AG04450 (cell line): ENCODE measurements around the gene UBTD1. TPM values are rescaled to one million over a fixed set of nuclear protein-coding genes. Genes with fewer than 3 reads are reported as not detected.

ENCODE experiments used
- CTCF ChIA-PET: fragments of 300-600, 350-600 bp; formaldehyde crosslinking; extraction: SDS; loops from one replicate; lab custom pipeline; 2022; ENCODE audit warnings: antibody characterized with exemption, inconsistent platforms; lab: Charles Lee
- POLR2A ChIA-PET: fragments of 350-600 bp; formaldehyde crosslinking; extraction: SDS; loops from one replicate; lab custom pipeline; 2021; ENCODE audit warnings: antibody characterized with exemption, inconsistent platforms; lab: Yijun Ruan, JAX
- DNase-seq: peaks from one replicate; pipeline ENCODE4 v3.0.0-alpha.2; 2011; ENCODE audit warnings: low read depth, low spot score
- H3K27ac ChIP-seq: one replicate; pipeline ENCODE4 v1.5.1; 2012; ENCODE audit warnings: low read depth, low read length, control low read depth
- H3K27me3 ChIP-seq: one replicate; pipeline ENCODE4 v1.6.0; 2012; ENCODE audit warnings: low read length; ENCODE audit not compliant: control insufficient read depth, insufficient read depth
- H3K4me3 ChIP-seq: 2 replicates; pipeline ENCODE4 v1.5.1; 2011; ENCODE audit warnings: mild to moderate bottlenecking, low read depth, low read length, control low read depth
- H3K9me3 ChIP-seq: 2 replicates; pipeline ENCODE4 v1.5.1; 2012; ENCODE audit warnings: low read length; ENCODE audit not compliant: control insufficient read depth, insufficient read depth
- polyA plus RNA-seq: library from polyadenylated mRNA; depleted of rRNA; stranded (reverse); fragments of >200 nt; gene quantifications from 2 replicates; pipeline ENCODE4 v1.2.3, GENCODE V29; 2011; rRNA removed
- TF ChIP-seq, protein P1 (sequence below): IDR thresholded peaks from 2 replicates; pipeline ENCODE4 v1.5.1; 2011; ENCODE audit warnings: low read depth, low read length, control low read depth, inconsistent platforms

Gene UBTD1
- polyA plus RNA-seq, 1 experiment, result 15.5 TPM

DNA sequence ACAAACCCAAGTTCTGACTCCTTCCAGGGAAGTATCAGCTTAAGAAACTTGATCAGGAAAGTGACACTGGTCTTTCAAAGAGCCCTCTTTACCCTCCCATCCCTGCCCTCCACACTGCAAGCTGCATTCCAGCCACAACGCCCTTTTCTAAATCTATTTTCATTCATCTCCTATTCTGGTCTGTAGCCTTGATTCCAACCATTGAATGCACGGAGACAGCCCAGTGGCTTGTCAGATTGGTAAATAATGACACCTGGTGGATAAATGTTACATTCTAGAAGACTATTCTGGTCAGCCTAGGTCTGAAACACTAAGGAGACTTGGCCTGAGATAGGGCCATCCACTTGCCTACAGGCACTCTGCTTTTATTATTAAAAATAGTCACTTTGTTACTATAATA is 113.7 kb downstream of the UBTD1 start:
- Histone ChIP-seq H3K27ac (no peak overlapping the region), H3K27me3 (no peaks in the 10 kb centered on the region), H3K4me3 (no peak overlapping the region), H3K9me3 (no peaks in the 10 kb centered on the region)
- peak; percentile 15 for DNase-seq
- ChIA-PET POLR2A (no interaction called here), CTCF (interaction anchor here (0.6 to 2.5 kb wide), 18 partner anchors 11 to 351 kb away, joined by 3 to 22 read pairs (median 3); partner anchors contain the start of genes ANKRD2 and PI4K2A)
- TF ChIP-seq, protein P1, sequence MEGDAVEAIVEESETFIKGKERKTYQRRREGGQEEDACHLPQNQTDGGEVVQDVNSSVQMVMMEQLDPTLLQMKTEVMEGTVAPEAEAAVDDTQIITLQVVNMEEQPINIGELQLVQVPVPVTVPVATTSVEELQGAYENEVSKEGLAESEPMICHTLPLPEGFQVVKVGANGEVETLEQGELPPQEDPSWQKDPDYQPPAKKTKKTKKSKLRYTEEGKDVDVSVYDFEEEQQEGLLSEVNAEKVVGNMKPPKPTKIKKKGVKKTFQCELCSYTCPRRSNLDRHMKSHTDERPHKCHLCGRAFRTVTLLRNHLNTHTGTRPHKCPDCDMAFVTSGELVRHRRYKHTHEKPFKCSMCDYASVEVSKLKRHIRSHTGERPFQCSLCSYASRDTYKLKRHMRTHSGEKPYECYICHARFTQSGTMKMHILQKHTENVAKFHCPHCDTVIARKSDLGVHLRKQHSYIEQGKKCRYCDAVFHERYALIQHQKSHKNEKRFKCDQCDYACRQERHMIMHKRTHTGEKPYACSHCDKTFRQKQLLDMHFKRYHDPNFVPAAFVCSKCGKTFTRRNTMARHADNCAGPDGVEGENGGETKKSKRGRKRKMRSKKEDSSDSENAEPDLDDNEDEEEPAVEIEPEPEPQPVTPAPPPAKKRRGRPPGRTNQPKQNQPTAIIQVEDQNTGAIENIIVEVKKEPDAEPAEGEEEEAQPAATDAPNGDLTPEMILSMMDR, result peak; percentile 32; the same call in 1 of the 2 replicates

DNA sequence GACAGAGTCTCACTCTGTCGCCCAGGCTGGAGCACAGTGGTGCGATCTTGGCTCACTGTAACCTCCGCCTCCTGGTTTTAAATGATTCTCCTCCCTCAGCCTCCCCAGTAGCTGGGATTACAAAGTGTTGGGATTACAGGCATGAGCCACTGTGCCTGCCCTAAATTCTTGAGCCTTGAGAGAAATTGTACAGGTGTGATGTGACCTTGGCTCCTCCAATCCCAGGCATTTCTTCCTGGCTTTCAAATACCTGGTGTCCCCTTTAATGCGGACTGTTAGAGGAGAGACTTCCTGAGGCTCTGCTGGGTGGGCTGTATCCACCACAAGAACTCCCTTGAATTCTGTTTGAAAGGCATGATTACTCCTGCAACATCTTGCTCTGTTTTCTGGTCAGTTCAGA is 119.6 kb downstream of the UBTD1 start:
- no peak for DNase-seq
- Histone ChIP-seq H3K27me3 (no peaks in the 10 kb centered on the region), H3K4me3 (no peak overlapping the region), H3K27ac (no peak overlapping the region), H3K9me3 (no peaks in the 10 kb centered on the region)
- CTCF ChIA-PET, result interaction anchor here (0.6 to 1.0 kb wide), 3 partner anchors 9 to 163 kb away, joined by 3 to 4 read pairs (median 3); no protein-coding TSS in a partner anchor
- TF ChIP-seq, protein P1, result no peak
- POLR2A ChIA-PET, result no interaction called here

GRCh38 chr10:97618733-97619132 is 120.0 kb downstream of the UBTD1 start:
- DNase-seq, result no peak
- Histone ChIP-seq H3K27ac (no peak overlapping the region), H3K9me3 (no peaks in the 10 kb centered on the region), H3K4me3 (no peak overlapping the region), H3K27me3 (no peaks in the 10 kb centered on the region)
- TF ChIP-seq, protein P1, result no peak
- ChIA-PET CTCF (interaction anchor here (0.6 to 1.0 kb wide), 3 partner anchors 9 to 164 kb away, joined by 3 to 4 read pairs (median 3); no protein-coding TSS in a partner anchor), POLR2A (no interaction called here)

Other genes starting within 250 kb of the UBTD1 start
- 7.8 and 8.6 TPM in 2 replicates for gene ARHGAP19, start 206.3 kb upstream of the UBTD1 start, polyA plus RNA-seq
- 1.1 and 1.2 TPM in 2 replicates for gene FRAT1, start 179.7 kb upstream of the UBTD1 start, polyA plus RNA-seq
- 2.4 and 2.6 TPM in 2 replicates for gene FRAT2, start 164.2 kb upstream of the UBTD1 start, polyA plus RNA-seq
- 10.6 and 13.4 TPM in 2 replicates for gene RRP12, start 97.6 kb upstream of the UBTD1 start, polyA plus RNA-seq
- 452 and 459 TPM in 2 replicates for gene PGAM1, start 72.7 kb upstream of the UBTD1 start, polyA plus RNA-seq
- 47.6 and 50.8 TPM in 2 replicates for gene EXOSC1, start 52.9 kb upstream of the UBTD1 start, polyA plus RNA-seq
- 64.5 and 69.6 TPM in 2 replicates for gene ZDHHC16, start 52.7 kb upstream of the UBTD1 start, polyA plus RNA-seq
- gene MMS19, start 502 bp upstream of the UBTD1 start, polyA plus RNA-seq, result 71.5 and 80.2 TPM in 2 replicates
- gene ANKRD2, start 73.9 kb downstream of the UBTD1 start, polyA plus RNA-seq, result 0.05 and 0.06 TPM in 2 replicates
- gene HOGA1, start 85.5 kb downstream of the UBTD1 start, polyA plus RNA-seq, result 0.41 and 0.53 TPM in 2 replicates
- not detected in 2 replicates for gene C10orf62, start 90.8 kb downstream of the UBTD1 start, polyA plus RNA-seq
- 14.4 and 16.0 TPM in 2 replicates for gene MORN4, start 134.6 kb downstream of the UBTD1 start, polyA plus RNA-seq
- gene PI4K2A, start 141.7 kb downstream of the UBTD1 start, polyA plus RNA-seq, result 35.6 and 36.1 TPM in 2 replicates
- 26.5 and 36.9 TPM in 2 replicates for gene AVPI1, start 188.3 kb downstream of the UBTD1 start, polyA plus RNA-seq
- gene MARVELD1, start 214.8 kb downstream of the UBTD1 start, polyA plus RNA-seq, result 65.5 and 76.2 TPM in 2 replicates
- gene ZFYVE27, start 238.2 kb downstream of the UBTD1 start, polyA plus RNA-seq, result 11.1 and 13.5 TPM in 2 replicates